GM12872 (cell line): ENCODE measurements around the gene THBS2.

Experiments
- CTCF ChIP-seq: IDR thresholded peaks from 3 replicates; pipeline ENCODE4 v1.5.1; 2011; ENCODE audit warnings: low read depth, mild to moderate bottlenecking, low read length, moderate library complexity; ENCODE audit not compliant: insufficient read depth

THBS2 gene

GRCh38 chr6:169233832-169234231 lies 19.8 kb downstream of the THBS2 start:
- TF ChIP-seq CTCF: no peak

- TF ChIP-seq CTCF: no peak
Observed at GRCh38 chr6:169233181-169233580, 20.5 kb downstream of the THBS2 start.

- no peak for TF ChIP-seq CTCF
Observed at GRCh38 chr6:169232507-169232931, 21.1 kb downstream of the THBS2 start.

- no peak for TF ChIP-seq CTCF
Observed at GRCh38 chr6:169231790-169232506, 21.7 kb downstream of the THBS2 start.

GRCh38 chr6:169230946-169231789 lies 22.5 kb downstream of the THBS2 start:
- TF ChIP-seq CTCF: no peak

GRCh38 chr6:169230322-169230665 lies 23.4 kb downstream of the THBS2 start:
- TF ChIP-seq CTCF: no peak

- TF ChIP-seq CTCF: no peak
Observed at GRCh38 chr6:169229615-169230321, 23.9 kb downstream of the THBS2 start.
